ENCODE data around the gene DEAF1. TPM values are rescaled to one million over a fixed set of nuclear protein-coding genes. Genes with fewer than 3 reads are reported as not detected.

Gene DEAF1
- total and polyA plus RNA-seq, 9 of the 15 experiments (the other 6 are each of a cell fraction or from before 2014, with no cell fraction given): 2.0 to 69.1 (median 26.8) TPM

- TF ChIP-seq, protein P1, sequence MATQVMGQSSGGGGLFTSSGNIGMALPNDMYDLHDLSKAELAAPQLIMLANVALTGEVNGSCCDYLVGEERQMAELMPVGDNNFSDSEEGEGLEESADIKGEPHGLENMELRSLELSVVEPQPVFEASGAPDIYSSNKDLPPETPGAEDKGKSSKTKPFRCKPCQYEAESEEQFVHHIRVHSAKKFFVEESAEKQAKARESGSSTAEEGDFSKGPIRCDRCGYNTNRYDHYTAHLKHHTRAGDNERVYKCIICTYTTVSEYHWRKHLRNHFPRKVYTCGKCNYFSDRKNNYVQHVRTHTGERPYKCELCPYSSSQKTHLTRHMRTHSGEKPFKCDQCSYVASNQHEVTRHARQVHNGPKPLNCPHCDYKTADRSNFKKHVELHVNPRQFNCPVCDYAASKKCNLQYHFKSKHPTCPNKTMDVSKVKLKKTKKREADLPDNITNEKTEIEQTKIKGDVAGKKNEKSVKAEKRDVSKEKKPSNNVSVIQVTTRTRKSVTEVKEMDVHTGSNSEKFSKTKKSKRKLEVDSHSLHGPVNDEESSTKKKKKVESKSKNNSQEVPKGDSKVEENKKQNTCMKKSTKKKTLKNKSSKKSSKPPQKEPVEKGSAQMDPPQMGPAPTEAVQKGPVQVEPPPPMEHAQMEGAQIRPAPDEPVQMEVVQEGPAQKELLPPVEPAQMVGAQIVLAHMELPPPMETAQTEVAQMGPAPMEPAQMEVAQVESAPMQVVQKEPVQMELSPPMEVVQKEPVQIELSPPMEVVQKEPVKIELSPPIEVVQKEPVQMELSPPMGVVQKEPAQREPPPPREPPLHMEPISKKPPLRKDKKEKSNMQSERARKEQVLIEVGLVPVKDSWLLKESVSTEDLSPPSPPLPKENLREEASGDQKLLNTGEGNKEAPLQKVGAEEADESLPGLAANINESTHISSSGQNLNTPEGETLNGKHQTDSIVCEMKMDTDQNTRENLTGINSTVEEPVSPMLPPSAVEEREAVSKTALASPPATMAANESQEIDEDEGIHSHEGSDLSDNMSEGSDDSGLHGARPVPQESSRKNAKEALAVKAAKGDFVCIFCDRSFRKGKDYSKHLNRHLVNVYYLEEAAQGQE (IDR thresholded peaks at IDR 0.05; ENCODE audit: borderline replicate concordance): no peak
- TF ChIP-seq, protein P1 (CRISPR knock-in tag; IDR thresholded peaks at IDR 0.05; ENCODE audit: low read depth): 0 out of 2 replicates have a peak, but pooled peaks have one; percentile 12
- TF ChIP-seq TBP (optimal IDR thresholded peaks at IDR 0.05; ENCODE audit: low read depth, low read length) (peak; percentile 73), POLR2A (conservative IDR thresholded peaks at IDR 0.05) (peak; percentile 81), RFX5 (IDR thresholded peaks at IDR 0.05; ENCODE audit: low read depth, low read length) (no peak), SIX5 (IDR thresholded peaks at IDR 0.05; ENCODE audit: borderline replicate concordance in 1 of 2, insufficient read depth in 1 of 2, low read depth in 1 of 2, low read length in 2 of 2) (no peak), TARDBP (IDR thresholded peaks at IDR 0.05) (no peak), ZFX (CRISPR knock-in tag; IDR thresholded peaks at IDR 0.05) (peak; percentile 63), CGGBP1 (CRISPR knock-in tag; IDR thresholded peaks at IDR 0.05) (no peak), ELF1 (tag; IDR thresholded peaks at IDR 0.05) (peak; percentile 75; the same call in 1 of the 2 replicates), SPI1 (IDR thresholded peaks at IDR 0.05; ENCODE audit: borderline replicate concordance, low read depth, low read length) (peak; percentile 97), ZNF41 (CRISPR knock-in tag; conservative IDR thresholded peaks at IDR 0.05) (no peak), FOS (IDR thresholded peaks at IDR 0.05; ENCODE audit: extremely low read depth, insufficient read length) (no peak), CTBP1 (IDR thresholded peaks at IDR 0.05; ENCODE audit: borderline replicate concordance) (peak; percentile 23), NONO (IDR thresholded peaks at IDR 0.05; ENCODE audit: low read depth in 2 of 2, low read length in 1 of 2) (0 out of 4 replicates have a peak, but pooled peaks of 1 of the 2 experiments have one; percentile 5), ZBTB7A (IDR thresholded peaks at IDR 0.05; ENCODE audit: borderline replicate concordance, control insufficient read depth, low read depth, low read length) (peak; percentile 53; the same call in 1 of the 2 replicates), RBM22 (IDR thresholded peaks at IDR 0.05; ENCODE audit: low read depth, low read length, poor library complexity, severe bottlenecking) (peak; percentile 16), MBD2 (IDR thresholded peaks at IDR 0.05; ENCODE audit: borderline replicate concordance, low read depth) (0 out of 2 replicates have a peak, but pooled peaks have one; percentile 29)
- TF ChIP-seq, protein P2, sequence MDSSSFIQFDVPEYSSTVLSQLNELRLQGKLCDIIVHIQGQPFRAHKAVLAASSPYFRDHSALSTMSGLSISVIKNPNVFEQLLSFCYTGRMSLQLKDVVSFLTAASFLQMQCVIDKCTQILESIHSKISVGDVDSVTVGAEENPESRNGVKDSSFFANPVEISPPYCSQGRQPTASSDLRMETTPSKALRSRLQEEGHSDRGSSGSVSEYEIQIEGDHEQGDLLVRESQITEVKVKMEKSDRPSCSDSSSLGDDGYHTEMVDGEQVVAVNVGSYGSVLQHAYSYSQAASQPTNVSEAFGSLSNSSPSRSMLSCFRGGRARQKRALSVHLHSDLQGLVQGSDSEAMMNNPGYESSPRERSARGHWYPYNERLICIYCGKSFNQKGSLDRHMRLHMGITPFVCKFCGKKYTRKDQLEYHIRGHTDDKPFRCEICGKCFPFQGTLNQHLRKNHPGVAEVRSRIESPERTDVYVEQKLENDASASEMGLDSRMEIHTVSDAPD (CRISPR knock-in tag; IDR thresholded peaks at IDR 0.05): no peak
Observed at GRCh38 chr11:615504-616319, 79.3 kb downstream of the DEAF1 start, which contains the start of gene IRF7 (continued).
